NCI-H2081 (cell line): Measurements from ENCODE around the gene HEXIM1.
A peak's percentile ranks its signal among the peaks of the same experiment; 100 is the strongest.

Source experiments
- DNase-seq, 2 experiments: peaks; one replicate each; lab custom pipeline; 2025; lab: John Stamatoyannopoulos, UW

Gene HEXIM1

DNA sequence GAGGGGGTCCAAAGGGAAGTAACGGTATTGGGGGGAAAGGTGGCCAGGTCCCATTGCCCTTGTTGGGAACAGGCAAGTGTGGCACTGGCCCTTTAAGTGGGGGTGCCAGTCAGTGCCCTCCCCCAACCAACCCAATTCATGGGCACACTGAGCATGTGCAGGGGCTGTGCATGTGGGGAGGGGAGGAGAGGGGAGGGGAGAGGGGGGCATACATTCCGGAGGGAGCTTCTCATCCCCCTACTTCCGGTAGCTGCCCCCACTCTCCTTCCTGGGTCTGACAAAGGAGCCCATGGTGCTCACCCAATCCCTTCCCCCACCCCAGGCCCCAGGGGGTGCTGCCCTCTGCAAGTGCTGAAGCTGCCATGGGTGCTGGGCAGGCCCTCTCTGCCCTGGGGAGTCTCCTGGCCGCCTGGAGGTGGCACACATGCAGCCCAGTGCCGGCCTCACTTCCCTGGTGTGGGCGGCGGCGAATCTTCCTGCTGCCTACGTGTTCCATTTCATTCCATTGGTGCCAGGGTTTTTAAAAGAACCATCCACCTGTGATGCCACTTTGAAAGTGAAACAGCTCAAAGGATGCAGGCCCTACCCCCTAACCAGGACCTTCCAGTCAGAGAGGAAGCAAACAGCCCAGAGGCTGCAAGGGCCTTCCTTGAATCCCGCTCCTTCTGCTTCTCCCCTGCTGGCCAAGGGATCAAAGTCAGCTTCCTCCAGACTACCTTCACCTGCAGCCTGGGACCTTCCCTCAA, 24.4 kb downstream of the HEXIM1 start:
- DNase-seq: no peak

DNA sequence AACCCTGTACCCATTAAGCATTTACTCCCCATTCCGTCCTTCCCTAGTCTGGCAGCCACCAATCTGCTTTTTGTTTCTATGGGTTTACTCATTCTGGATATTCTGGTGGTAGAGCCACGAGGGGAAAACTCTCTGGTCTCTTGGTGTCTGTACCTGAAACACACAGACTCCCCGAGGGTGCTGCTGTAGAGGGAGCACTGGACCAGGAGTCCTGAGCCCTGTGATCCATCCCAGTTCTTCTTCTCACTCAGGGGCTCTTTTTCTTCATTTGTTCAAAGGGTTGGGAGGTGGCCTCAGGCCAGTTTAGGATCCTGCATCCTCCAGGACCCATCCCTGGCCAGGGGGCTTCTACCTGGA, 27.5 kb downstream of the HEXIM1 start:
- no peak for DNase-seq

DNA sequence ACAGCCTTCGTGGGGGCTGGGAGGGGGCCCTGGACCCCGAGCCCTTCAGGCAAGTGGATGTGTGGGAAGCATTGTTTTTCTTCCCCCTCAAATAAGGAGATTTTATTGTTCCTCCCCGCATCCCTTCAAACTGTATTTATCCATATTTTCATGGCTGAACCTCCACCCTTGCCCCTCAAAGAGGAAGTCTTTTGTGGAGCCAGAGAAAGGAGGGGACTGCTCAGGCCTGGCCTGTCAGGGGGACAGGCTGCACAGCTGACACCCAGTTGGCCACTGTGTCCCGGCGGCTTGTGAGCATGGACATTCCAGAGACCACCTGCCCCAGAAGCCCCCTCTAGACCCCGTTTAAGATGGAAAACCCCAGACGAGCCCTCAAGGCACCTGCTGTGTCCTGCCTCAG, 29.3 kb downstream of the HEXIM1 start:
- no peak for DNase-seq

DNA sequence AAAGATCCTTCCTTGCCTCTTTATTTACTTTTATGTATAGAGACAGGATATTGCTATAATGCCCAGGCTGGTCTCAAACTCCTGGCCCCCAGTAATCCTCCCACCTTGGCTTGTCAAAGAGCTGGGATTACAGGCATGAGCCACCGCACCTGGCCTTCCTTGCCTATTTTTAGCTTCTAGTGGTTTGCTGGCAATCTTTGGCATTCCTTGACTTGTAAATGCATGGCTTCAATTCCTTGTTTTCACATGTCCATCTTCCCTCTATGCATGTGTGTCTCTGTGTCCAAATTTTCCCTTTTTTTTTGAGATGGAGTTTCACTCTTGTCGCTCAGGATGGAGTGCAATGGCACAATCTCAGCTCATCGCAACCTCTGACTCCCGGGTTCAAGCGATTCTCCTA, 35.9 kb downstream of the HEXIM1 start:
- DNase-seq: no peak

DNA sequence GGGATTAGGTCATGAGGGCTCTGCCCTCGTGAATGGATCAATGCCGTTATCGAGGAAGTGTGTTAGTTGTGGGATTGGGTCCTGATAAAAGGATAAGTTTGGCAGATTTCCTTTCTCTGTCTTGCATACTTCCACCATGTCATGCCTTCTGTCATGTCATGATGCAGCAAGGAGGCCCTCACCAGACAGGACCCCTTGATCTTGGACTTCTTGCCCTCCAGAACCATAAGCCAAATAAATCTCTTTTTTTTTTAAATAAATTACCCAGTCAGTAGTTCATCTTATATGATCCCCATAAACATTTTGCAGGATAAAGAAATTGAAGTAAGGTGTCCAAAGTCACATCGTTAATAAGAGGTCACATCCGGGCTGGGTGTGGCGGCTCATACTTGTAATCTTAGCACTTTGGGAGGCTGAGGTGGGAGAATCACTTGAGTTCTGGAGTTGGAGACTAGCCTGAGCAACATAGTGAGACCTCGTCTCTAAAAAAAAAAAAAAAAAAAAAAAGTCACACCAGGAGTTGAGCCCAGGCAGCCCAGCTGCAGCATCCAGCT, 38.6 kb downstream of the HEXIM1 start:
- no peak for DNase-seq

DNA sequence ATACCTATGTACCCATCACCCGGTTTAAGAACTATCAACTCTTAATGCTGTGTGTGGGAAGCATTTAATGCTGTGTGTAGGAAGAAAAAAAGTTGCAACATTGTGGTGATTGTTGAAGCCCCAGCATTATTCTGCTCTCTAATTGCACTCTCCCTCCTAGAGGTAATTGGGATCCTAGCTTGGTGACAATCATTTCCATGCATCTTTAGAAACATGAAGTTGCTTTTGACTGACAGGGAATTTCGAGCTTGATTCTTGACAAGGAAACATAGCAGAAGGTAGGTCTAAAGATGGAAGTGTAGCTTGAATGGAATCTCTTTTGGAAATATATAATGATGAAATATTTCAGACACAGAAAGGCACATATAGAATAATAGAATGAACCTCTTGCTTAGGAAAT, 40.7 kb downstream of the HEXIM1 start:
- no peak for DNase-seq

DNA sequence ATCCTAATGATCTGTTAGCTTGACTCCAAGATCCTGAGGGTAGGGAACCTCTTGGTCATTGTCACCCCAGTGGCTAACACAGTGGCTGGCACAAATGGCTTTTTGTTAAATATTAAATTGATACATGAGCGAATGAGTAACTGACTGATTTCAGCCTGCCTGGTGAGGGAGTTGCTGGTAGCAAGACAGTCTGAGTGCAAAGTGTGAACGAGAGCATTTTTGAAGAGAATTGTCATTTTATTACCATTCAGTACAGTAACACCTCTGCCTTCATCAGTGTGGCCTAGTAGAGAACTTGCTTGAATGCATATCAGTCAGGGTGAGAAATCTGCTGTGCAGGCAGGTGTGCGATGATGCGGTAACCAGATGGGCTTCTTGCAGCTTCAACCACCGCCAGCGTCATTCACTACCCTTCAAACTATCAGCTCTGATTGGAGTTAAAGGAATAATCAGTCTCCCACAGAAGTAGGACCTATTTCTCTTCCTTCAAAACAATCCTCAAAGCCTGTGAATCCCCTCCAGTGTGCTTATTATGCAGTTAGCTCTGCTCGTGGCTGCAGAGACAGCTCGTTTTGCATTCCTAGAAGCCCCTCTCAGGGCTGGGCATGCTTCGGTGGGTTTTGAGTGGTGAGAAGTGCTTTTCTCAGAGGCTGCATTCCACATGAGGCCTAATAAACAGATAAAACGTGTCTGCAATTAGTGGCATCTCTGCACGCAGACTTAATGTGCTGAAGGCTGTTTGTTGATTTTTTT, 42.4 kb downstream of the HEXIM1 start:
- DNase-seq: no peak

DNA sequence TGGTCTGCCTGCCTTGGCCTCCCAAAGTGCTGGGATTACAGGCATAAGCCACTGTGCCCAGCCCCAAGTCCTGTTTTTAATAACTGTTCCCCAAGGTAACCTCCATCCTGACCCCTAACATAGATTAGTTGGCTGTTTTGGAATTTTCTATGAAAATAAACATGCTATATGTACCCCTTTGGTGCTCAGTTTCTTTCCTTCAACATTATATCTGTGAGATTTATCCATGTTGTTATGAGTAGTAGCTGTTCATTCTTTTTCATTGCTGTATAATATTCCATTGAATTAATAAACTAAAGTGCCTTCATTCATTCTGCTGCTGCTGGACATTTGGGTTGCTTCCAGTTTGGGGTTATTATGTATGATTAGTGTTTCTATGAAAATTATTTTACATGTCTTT, 47.1 kb downstream of the HEXIM1 start:
- DNase-seq: no peak

DNA sequence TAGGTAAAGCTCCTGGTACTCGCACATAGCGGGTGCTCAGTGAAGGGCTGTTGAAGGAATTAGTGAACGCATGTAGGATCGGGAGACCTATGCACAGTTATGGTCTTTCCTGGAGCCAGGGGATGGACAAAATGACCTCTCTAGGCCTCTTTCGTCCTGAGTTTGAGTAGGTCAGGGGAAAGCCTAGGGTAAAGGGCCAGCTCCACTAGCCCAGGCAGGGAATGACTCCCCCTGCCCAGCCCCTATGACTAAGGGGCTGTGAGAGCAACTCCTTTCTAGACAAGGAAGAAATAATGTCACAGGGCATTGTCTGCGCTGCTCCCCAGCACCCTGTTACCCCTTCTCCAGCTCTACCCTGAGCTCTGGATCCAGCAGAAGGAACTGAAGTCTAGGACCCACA, 48.8 kb downstream of the HEXIM1 start:
- no peak for DNase-seq

DNA sequence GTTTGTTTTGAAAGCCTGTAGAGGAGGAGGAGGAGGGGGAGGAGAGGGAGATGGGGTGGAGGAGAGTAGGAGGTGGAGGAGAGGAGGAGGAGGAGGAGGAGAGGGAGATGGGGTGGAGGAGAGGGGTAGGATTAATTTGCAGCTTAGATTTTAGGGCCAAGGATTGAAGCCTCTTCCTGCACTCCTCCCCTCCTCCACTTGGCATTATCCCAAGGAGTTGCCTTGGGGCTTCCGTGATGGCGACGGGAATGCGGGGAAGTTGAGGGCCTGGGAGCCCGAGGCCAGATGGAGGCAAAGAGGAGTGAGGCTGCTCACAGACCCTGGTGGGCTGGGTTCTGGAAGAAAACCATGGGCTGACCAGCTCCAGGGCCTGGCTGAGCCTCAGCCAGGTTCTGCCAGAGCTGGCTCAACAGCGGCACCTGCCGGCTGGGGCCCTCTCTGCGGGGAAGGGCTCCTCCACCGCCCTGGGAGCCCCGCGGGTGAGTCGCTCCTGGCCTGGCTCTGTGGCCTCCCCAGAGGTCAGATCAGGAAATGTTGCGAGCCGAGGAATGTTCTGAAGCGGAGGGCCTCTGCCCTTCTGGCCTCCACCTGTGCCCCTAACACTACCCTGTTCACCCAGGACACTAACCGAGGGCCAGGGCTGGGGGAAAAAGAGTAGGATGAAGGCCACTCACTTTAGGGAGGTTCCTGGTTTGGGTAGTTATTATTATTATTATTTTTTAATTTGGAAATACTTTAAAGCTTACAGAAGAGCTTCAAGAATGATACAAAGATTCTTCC, 49.5 kb downstream of the HEXIM1 start:
- peak; percentile 81 for DNase-seq

DNA sequence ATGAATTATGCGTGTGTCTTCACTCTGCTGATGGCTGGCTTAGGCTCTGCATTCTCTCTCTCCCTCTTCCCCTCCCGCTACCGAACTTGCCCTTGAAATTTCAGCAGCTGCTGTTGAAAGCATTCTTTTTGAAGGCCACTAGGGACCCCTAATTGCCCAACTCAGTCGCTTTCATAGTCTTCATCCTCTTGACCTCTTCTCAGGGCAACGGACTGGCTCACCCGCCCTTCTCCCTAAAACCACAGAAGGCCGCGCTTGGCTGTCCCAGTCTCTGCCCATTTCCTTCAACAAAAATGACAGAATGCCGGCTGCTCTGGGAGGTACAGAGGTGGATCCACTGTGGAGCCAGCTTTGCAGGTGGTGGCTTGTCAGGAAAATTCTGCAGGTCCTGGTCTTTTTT, 52.4 kb downstream of the HEXIM1 start:
- DNase-seq: no peak

DNA sequence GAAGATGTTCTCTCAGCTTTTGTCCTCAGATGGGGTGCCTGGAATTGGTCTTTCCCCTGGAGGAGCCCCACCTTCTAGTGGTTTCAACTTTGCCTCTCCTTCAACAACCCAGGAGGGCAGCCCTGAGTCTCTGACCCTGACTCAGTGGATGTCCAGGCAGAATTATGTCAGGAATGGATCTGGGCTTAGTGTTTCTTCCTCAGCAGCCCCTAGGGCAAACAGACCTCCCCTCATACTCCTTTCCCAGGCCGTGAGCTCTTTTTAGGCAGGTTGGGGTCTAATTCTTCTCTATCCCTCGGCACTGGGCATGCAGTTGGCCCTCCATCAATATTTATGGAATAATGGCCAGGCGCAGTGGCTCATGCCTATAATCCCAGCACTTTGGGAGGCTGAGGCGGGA, 53.2 kb downstream of the HEXIM1 start:
- no peak for DNase-seq
